NCI-H460 (cell line): Measurements from ENCODE around the gene EIF1B. TPM values are rescaled to one million over a fixed set of nuclear protein-coding genes. Genes with fewer than 3 reads are reported as not detected.
A peak's percentile ranks its signal among the peaks of the same experiment; 100 is the strongest.

Source experiments
- DNase-seq: peaks from one replicate; pipeline ENCODE4 v3.0.0-alpha.2; 2016; ENCODE audit warnings: low read depth; ENCODE audit errors: extremely low read depth
- total RNA-seq: library from RNA; depleted of rRNA; stranded (reverse); fragments of >200 nt; shearing (Covaris generic); gene quantifications from 2 replicates; pipeline ENCODE4 v1.2.3, GENCODE V29; 2014

Gene EIF1B
- total RNA-seq, 1 experiment from 2014 or later: 25.6 TPM

DNA sequence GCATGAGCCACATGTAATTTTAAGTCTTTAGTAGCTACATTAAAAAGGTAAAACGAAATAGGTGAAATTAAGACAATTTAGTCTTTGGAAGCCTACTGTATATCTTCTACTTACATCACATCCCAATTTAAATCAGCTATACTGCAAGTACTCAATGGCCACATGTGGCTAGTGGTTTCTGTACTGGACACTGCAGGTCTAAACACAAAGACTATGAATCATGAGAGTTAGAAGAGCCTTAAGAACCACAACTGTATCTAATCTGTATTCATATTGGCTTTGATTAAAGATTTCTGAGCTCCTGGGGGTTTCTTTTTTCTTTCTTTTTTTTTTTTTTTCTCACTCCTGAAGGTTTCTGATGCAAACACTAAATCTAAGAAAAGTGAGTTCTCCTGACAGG, 2.3 kb upstream of the EIF1B start:
- DNase-seq: no peak

DNA sequence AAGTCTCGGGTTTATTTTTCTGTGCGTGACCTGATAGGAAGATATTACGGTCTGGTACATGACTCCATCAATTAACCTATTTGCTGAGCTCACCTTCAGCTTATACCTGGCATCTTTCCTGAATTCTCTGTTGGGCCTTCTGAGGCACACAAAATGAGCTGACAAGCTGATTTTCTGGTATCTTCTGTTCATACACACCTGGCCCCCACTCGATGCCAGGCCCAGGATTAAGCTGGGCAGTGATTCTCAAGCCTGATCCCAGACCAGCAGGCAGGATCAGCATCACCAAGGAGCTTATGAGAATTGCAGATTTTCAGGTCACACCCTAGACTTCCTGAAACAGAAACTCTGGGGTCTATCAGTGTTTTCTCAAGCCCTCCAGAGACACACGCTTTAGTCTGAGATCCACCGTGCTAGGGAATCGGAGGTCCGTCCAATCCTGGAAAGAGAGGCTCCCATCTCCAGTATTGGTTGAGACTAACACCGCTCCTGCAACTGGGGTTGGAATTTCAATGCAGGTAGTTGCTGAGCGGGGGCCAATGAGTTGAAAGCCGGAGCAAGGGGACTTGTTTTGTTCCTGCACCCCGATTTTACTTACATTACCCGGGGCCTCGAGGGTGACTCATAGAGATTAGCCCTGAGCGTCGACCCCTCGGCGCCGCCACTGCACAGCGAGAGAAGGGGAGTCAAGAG, 636 bp upstream of the EIF1B start:
- no peak for DNase-seq

DNA sequence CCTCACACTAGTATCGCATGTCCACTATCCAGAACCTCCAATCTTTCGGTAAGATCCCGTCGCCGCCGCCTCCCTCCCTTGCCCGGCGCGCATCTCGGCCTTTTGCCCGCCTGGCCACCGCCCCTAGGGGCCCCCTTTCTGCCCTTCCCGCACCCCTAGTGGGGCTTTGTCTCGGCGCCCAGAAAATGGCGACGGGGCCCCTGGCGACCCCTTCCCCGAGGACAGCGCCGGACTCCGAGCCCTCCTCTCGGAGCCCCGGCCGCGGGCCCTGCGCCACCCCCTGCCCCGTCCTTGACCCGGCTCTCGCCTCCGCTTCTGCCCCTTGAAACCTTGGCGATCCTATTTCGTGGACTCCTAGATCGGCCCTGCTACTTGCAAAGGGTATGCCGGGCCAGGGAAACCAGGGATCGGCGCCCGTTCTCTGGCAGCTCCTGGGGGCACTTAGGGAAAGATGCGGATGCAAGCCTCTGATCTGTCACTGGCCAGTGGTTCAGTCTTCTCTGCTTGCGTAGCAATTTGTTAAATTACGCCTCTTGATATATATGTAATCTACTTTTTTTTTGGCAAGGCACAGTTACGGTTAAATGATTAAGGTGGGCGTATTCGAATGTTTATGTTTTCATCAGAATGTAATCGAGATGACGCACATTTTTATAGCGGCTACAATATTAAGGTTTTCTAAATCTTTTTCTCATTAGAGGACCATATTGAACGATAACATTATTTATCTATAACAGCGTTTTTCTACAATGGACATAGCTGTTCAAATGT, 603 bp downstream of the EIF1B start:
- no peak for DNase-seq

DNA sequence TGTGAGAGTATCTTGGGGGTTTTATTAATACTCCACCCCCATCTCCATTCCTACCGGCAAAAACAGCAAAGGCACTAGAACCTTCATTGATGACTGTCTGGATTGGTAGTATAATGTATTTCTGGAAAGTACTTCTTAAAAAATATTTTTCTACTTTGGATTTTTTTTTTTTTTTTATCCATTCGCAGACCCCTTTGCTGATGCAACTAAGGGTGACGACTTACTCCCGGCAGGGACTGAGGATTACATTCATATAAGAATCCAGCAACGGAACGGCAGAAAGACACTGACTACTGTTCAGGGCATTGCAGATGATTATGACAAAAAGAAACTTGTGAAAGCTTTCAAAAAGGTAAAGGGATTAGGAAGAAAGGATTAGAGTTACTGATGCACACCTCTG, 1.2 kb downstream of the EIF1B start:
- no peak for DNase-seq

DNA sequence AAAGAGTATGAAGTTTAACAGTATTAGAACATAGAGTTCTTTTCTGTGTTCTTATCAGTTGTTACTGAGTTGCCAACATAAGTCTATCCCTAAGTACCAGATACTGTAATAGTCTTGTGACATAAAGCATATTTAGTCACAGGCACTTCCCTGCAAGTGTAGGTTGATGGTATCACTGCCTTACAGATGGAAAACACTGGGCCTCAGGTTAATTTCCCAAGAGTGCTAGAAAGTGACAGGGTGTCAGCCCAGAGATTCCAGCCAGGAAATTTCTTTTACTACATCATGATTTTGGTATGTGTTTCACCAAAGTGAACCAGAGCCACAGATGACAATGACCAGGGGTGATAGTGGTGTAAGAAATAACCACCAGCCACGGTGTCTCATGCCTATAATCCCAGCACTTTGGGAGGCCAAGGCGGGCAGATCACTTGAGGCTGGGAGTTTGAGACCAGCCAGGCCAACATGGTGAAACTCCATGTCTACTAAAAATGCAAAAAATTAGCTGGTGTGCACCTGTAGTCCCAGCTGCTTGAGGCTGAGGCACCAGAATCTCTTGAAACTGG, 3.2 kb downstream of the EIF1B start:
- DNase-seq: no peak

DNA sequence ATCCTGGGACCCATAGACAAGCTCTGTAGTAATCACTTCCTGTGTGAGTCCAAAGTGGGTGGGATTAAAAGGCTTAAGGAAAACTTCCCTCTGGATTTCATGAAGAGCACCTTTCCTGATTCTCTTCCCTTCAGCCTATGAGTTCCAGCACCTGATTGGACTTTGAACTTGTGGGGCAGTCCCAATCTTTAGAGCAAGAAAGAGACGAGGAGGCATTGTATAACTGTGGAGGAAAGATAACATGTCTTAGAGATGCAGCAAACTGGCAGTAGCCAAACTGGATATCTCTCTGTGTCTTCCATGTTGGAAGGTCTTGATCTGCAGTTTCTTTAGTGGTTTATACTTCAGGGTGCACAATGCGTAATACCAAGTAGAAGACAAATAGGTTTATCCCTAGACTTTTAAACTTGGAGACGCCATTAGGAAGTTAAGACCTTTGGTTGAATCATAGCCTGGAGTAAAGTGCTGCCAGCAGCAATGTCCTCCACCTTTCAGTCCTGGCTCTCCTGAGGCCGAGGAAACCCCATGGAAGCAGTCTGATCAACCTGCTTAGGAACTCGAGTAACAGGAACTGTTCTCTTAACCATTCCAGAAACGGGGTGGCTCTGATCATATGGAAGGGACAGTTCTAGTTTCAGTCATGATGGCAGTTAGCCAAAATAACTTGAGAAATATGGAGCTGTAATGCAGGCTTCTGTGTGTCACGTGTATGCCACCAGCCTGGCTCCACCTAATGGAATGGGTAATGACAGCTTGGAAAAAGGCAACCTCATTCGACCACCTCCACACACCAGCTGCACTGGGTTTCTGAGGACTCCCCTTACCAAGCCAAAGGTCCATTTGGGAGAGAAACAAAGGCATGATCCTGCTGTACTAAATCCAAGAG, 4.7 kb downstream of the EIF1B start:
- DNase-seq: no peak

DNA sequence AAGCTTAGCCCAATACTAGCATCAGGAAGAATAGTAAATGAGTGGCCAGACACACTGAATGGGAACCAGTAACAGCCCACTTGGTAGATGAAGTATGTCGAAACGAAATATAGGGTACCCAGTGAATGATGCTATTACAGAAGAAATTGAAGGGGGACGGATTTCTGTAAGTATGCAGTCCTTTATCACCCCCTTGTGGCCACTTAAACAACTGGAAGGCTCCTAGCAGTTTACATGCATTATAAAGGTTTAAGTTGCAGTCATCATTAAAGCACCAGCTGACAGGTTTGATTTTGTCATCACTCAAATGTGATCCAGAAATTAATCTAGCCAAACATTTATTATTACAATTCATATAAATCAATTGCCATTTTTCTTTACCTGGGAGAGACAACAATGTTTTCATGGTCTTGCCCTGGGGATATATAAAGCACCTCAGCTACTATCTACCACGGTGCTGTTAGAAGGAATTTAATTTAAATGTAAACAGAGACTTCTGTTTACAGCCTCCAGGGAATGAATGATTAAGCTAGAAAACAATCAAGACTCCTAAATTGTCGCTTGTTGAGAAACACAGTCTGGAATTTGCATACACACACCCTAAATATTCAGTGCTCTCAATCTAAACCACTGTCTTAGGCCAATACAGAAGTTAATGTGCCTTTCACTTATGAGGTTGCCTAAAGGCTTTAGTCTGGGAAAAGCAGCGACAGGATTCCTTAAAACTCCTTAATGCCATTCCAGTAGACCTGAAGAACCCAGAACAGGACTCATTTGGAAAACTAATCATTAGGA, 7.8 kb downstream of the EIF1B start:
- DNase-seq: peak; percentile 43

DNA sequence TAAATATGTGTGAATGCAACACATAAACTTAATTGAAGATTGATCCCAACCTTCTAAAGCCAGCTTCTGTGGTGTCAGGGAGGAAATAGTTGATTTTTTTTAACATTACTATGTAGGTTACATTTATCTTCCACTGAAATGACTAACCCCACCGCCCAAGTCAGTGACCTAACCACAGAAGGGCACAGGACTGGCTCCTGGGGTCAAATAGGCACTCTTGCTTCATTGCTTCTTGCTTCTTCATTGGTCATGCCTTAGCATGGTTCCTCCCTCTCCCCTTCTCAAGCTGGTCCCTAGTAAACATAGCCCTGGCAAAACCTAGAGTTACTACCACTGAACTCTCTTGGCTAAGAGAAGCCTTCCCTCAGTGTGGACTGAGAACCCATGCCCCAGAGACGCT, 12.3 kb downstream of the EIF1B start:
- DNase-seq: no peak

DNA sequence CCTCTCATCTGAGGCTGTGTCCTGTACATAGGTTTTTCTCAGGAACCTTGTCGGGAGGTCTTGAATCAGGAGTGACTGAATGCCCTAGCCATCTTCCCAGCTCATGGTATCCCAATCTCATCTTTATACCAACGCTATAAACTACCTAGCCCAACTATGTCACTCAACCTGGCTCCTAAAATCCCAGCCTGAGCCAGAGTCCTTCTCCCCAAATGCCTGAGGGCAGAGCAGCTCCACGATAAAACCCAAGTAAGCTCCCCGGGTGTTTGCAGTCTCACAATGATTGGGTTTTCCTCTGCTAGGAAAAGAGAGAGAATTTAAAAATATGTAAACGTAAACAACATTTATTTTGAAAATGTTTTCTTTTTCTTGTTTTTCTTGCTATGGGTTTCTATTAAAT, 14.4 kb downstream of the EIF1B start:
- DNase-seq: no peak

DNA sequence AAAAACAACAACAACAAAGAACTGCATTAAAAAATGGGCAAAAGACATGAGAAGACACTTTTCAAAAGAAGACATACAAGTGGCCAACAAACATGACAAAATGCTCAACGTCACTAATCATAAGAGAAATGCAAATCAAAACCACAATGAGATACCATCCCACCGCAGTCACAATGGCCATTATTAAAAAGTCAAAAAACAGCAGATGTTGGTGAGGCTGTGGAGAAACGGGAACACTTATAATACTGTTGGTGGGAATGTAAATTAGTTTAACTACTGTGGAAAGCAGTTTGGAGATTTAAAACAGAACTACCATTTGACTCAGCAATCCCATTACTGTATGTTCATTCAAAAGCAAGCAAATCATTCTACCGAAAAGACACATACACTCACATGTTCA, 15.1 kb downstream of the EIF1B start:
- DNase-seq: no peak

DNA sequence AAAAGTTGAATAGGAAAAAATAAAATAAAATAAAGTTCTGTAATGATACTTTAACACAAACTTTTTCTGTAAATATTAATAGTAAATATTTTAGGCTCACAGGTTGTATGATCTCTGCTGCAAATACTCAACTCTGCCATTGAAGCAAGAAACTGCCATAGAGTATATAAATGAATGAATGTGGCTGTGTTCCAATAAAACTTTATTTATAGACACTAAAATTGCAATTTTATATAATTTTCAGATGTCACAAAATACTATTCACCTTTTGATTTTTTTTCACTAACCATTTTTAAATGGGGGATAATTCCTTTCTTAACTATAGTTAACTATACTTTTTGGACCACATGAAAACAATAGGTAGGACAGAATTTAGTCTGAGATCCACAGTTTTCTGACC, 16.0 kb downstream of the EIF1B start:
- DNase-seq: no peak

DNA sequence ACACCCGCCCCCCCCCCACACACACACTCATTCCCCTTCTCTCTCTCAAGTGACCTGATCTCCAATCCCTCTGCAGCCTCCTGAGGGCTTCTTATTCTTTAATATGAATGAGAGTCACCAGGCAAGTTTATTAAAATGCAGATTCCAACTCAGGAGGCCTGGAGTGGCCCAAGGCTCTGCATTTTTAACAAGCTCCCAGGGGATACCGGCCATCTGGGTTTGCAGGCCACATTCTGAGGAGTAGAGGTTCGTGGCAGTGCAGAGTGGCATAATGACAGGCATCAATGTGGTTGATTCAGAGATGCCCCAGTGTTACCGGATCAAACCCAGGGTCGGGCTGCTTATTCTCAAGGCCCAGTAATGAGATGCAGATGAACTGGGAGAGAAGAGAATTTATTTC, 18.9 kb downstream of the EIF1B start:
- DNase-seq: no peak

DNA sequence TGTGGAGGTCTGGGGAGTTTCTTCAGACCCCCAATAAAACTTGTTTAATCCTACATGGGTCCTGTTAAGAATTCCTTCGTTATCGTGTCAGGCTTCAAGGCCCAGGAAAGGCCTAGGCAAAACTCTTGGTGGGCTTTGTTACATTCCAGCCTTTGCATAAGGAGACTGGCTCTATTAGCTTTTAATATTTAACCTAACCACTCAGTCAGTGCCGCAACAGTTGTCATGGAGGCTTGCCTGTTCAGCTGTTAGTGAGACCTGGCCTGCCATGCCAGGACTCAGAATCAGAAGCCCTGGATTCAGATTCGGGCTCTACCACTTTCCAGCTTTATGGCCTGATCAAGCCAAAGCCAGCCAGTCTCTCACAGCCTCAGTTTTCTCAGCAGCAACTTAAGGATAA, 19.6 kb downstream of the EIF1B start:
- no peak for DNase-seq

DNA sequence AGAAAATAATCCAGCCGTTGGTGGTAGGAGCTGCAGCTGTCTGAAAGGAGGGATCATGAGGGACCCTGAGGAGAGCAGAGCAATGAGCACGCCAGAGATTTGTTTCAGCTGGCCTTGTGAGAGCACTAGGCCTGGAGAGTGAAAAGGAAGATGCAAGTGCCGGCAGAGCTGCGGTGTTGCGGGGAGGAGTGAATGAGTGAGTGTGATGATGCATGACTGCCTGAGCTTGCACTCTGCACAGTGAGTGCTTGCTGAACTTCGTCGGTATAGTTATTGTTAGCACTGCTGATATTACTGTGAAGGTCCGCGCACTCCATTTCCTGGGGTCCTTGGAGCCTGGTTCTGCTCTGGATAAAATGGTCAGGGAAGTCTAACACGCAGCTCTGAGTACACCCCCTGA, 23.2 kb downstream of the EIF1B start:
- no peak for DNase-seq

DNA sequence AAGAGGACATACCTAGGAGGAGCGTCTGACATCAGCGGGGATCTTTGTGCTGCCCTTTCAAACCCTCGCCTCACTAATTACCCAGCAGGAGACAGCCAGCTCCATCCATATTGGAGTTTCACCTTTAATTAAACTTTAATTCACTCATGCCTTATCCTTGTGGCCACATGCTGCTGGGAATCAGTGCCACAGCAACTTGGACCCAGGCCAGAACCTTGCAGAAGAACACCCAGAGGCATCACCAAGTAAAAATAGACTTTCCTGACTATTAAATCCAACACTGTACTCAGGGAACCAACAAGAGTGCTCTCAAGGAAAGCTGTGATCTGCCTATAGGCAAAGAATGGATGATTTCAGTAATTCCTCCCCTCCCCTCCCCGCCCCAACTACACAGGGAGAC, 23.9 kb downstream of the EIF1B start:
- no peak for DNase-seq

DNA sequence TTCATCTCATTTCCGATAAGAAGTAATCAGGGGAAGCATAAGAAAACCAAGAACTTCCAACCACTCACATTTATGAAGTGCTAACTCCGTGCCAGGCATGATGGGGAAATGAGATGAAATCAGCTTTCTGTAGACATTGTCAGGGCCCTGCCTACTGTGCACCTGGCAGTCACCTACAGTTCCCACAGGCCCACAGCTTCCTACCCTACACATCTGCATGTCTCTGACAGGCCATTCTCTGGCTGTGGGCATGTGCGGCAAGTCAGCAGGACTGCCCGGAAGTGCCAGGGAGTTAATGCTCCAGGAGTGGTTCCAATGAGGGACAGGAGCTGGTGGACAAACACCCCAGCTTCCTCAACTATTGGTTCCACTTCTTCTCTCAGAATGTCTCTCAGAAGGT, 24.3 kb downstream of the EIF1B start:
- no peak for DNase-seq

DNA sequence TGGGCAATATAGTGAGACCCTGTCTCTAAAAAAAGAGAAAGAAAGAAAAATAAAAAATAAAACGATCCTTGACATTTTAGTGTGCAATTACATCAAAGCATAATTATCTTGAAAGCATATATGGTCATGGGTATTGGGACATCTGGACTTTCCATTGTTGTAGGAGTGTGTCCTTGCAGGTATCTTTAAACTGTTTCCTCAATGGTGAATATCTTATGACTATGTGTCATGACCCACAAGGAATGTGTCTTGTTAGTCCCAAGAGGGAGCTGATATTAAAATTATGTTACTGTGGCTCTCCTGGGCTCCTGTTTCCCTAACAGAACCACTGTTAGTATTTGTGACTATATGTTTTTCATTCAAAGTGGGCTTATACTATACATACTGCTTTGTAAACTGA, 26.6 kb downstream of the EIF1B start:
- DNase-seq: no peak

DNA sequence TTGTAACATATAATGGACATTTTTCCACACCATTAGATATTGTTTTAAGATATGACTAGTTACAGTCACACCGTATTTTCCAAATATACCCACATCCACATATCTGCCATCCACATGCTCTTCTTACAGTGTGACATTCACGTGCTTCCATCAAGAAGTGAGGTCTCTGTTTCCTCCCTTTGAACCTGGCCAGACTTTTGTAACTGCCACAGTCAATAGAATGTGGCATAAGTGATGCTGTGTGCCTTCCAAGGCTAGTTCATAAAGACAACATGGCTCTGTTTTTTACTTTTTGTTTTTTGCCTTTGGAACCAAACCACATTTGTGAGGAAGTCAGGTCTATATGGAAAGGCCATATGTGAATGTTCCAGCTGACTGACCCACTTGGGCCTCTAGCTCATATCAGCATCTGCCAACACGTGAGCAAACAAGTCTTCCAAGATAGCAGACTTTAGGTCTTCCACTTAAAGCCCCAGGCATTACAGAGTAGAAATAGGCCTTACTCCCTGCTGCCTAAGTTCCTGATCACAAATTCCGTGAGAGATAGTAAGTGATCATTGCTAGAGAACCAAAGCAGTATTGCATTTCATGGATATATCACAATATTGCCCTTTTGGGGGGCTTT, 27.1 kb downstream of the EIF1B start:
- DNase-seq: no peak

DNA sequence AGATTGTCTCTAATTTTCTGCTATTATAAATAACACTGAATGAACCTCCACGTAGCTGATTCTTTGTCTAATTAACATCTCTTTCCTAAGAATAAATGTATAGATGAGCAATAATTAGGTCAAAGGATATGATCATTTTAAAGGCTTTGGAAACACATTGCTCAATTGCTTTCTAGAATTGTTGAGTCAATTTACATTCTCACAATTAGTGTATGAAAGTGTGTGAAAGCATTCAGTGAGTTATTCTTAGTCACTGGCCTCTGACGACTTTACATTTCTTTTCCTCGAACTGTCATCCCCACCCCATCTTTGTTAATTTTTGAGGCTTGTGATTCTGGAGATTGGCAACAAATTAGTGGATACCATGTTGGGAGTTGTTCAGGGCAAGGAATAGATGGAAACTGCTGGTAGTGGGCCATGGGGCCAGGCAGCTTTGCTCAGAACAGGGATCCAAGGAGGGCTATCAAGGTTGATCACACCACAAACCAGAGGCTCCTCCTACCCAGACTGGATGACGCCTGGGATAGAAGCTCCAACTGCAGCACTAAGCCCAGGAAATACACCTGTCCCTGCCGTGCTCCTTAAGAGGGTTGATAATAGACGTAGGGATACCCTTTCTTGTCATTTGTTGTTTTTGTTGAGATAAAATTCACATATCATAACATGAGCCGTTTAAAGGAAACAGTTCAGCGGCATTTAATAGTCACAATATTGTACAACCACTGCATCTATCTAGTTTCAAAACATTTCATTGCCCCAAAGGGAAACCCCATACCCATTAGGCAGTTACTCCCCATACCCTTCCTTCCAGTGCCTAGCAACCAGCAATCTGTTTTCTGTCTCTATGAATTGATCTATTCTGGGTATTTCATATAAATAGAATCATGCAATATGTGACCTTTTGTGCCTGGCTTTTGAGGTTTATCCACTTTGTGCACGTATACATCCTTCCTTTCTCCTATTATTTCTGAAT, 27.9 kb downstream of the EIF1B start:
- DNase-seq: no peak
